ENCODE results near the gene BPIFB1. TPM values are rescaled to one million over a fixed set of nuclear protein-coding genes. Genes with fewer than 3 reads are reported as not detected.

Gene BPIFB1
- total RNA-seq, 1 experiment from 2014 or later = 0.10 TPM

GRCh38 chr20:33249456-33249855 is 33.6 kb upstream of the BPIFB1 start:
- Histone ChIP-seq H3K27me3 (ENCODE audit: control insufficient read depth, insufficient read depth, low read length) (no peaks in the 10 kb centered on the region), H3K4me1 (ENCODE audit: control insufficient read depth, insufficient read depth, low read length) (no peaks in the 10 kb centered on the region), H3K4me3 (ENCODE audit: low read depth in 2 of 2, low read length in 2 of 2) (no peak overlapping the region), H3K36me3 (ENCODE audit: control insufficient read depth, insufficient read depth, low read length) (no peaks in the 10 kb centered on the region), H3K27ac (ENCODE audit: low read length) (no peak overlapping the region), H3K9me3 (ENCODE audit: control insufficient read depth, insufficient read depth, low read depth, low read length) (no peaks in the 10 kb centered on the region)
- POLR2A ChIA-PET = no interaction called here
- in situ Hi-C loops (cut with HindIII; ENCODE audit: low pct_unique_long_range_greater_than_20kb, low sequenced_read_pairs) = no loop called here
- CTCF ChIA-PET = no interaction called here
- TF ChIP-seq REST (IDR thresholded peaks at IDR 0.05; ENCODE audit: insufficient read depth in 1 of 2, low read depth in 2 of 2, low read length in 1 of 2) (no peak), POLR2AphosphoS5 (IDR thresholded peaks at IDR 0.05; ENCODE audit: low read depth, low read length) (no peak), SIN3A (IDR thresholded peaks at IDR 0.05; ENCODE audit: borderline replicate concordance, insufficient read depth, low read depth, low read length) (no peak), TCF7L2 (IDR thresholded peaks at IDR 0.05; ENCODE audit: low read depth, low read length) (no peak), CTCF (IDR thresholded peaks at IDR 0.05) (no peak)
- intact Hi-C loops (cut with micrococcal nuclease; ENCODE audit: unreplicated experiment) = no loop called here
- DNase-seq (ENCODE audit: low read depth, low spot score) = no peak
- BruUV-seq (replicated peaks) = no TSS peak
- ATAC-seq = no peak

DNA sequence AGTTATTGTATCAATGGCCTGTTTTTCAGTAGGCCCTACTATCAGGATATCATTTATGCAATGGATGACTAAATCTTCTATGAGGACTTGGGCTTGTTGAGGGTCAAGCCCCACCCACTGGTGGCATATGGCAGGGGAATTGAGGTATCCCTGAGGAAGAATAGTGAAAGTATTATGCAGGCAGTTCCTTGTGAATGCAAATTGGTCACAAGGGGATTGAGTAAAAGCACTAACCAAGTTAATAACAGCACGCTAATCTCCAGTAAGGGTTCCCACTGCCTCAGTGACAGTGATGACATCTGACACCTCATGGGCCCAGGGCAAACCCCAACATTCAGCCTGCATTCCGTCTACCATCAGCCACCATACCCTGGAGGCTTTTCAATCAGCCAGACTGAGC is 32.3 kb upstream of the BPIFB1 start:
- ATAC-seq (no peak), DNase-seq (ENCODE audit: low read depth, low spot score) (no peak)
- CTCF ChIA-PET = no interaction called here
- Histone ChIP-seq H3K9me3 (ENCODE audit: control insufficient read depth, insufficient read depth, low read depth, low read length) (no peaks in the 10 kb centered on the region), H3K36me3 (ENCODE audit: control insufficient read depth, insufficient read depth, low read length) (no peaks in the 10 kb centered on the region), H3K27me3 (ENCODE audit: control insufficient read depth, insufficient read depth, low read length) (no peaks in the 10 kb centered on the region), H3K4me3 (ENCODE audit: low read depth in 2 of 2, low read length in 2 of 2) (no peak overlapping the region), H3K4me1 (ENCODE audit: control insufficient read depth, insufficient read depth, low read length) (no peaks in the 10 kb centered on the region), H3K27ac (ENCODE audit: low read length) (no peak overlapping the region)
- intact Hi-C loops (cut with micrococcal nuclease; ENCODE audit: unreplicated experiment) (no loop called here), in situ Hi-C loops (cut with HindIII; ENCODE audit: low pct_unique_long_range_greater_than_20kb, low sequenced_read_pairs) (no loop called here)
- POLR2A ChIA-PET = no interaction called here
- no TSS peak for BruUV-seq (replicated peaks)
- no peak for TF ChIP-seq REST (IDR thresholded peaks at IDR 0.05; ENCODE audit: insufficient read depth in 1 of 2, low read depth in 2 of 2, low read length in 1 of 2)
- no peak for TF ChIP-seq TCF7L2 (IDR thresholded peaks at IDR 0.05; ENCODE audit: low read depth, low read length)
- no peak for TF ChIP-seq CTCF (IDR thresholded peaks at IDR 0.05)
- no peak for TF ChIP-seq POLR2AphosphoS5 (IDR thresholded peaks at IDR 0.05; ENCODE audit: low read depth, low read length)
- TF ChIP-seq SIN3A (IDR thresholded peaks at IDR 0.05; ENCODE audit: borderline replicate concordance, insufficient read depth, low read depth, low read length) = no peak
